GM18505 (cell line): ENCODE data around the gene COX7B2.

ENCODE experiments used
- ATAC-seq: cut with Tn5 transposase; IDR thresholded peaks from one replicate; pipeline ENCODE4 v1.9.1; 2021; ENCODE audit not compliant: unreplicated experiment
- POLR2A ChIP-seq: IDR thresholded peaks from 4 replicates; pipeline ENCODE4 v1.6.1; 2011; ENCODE audit warnings: borderline replicate concordance; ENCODE audit not compliant: insufficient read depth, insufficient read length; ENCODE audit errors: extremely low read depth

COX7B2 gene

DNA sequence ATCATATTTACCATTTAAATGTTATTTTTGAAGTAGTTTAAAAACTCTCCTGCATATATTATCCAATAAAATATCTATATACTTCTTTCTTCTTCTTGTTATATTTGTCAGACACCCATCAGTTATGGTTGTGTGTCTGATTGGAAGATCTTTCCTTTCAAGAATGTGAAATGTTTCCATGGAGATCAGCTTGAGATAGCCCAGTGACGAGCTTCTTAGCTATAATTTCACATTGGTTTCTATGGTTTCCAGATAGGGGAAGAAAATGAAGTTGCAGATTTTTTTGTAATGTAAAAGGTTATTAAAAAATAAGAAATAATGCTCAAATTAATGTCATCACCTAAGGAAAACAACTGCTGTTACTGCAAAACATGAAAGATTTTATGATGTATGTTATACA is 189.0 kb downstream of the COX7B2 start:
- no peak for ATAC-seq
- TF ChIP-seq POLR2A = no peak

DNA sequence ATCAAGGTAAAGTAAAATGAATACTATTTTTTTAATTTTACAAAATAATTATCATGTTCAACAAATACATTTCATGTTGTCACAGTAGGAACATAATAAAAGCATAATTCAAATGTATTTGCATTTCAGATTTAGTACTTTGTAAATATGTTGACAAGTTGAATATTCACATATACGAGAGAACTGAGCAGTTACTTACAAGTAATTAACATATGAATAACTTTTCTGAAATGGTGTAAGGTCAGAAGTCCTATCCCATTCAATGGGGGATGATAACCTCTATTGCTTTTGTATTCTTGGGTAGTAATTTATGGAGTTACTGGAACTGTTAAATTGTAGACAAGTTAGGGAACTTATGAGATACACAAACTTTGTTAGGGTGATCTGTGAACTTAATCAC is 191.1 kb downstream of the COX7B2 start:
- TF ChIP-seq POLR2A = no peak
- ATAC-seq = no peak

GRCh38 chr4:46715468-46715867 is 193.6 kb downstream of the COX7B2 start:
- ATAC-seq = no peak
- no peak for TF ChIP-seq POLR2A

GRCh38 chr4:46698891-46699290 is 210.2 kb downstream of the COX7B2 start:
- no peak for ATAC-seq
- TF ChIP-seq POLR2A = no peak
